Fibroblast of lung (primary cell): Measurements from ENCODE around the gene PRKAG3.

ENCODE experiments used
- CTCF ChIP-seq, 2 donors: IDR thresholded peaks in 1 of 2; conservative IDR thresholded peaks in 1 of 2; 1 replicate in 1 of 2; 2 replicates in 1 of 2; pipeline ENCODE4 v1.5.1; 2011 to 2012; ENCODE audit warnings: low read length in 2 of 2, control low read depth in 1 of 2, inconsistent platforms in 1 of 2, low read depth in 1 of 2, mild to moderate bottlenecking in 1 of 2
- EZH2 ChIP-seq: IDR thresholded peaks from 2 replicates; pipeline ENCODE4 v1.5.1; 2012; ENCODE audit warnings: low read length, control low read depth, mild to moderate bottlenecking; ENCODE audit errors: missing control alignments

- no peak for TF ChIP-seq CTCF (conservative IDR thresholded peaks at IDR 0.05 in 1 of 2, IDR thresholded peaks at IDR 0.05 in 1 of 2; ENCODE audit: low read depth in 1 of 2, low read length in 2 of 2)
- TF ChIP-seq EZH2 = no peak
Measured at GRCh38 chr2:218839888-218840287, 8.3 kb upstream of the PRKAG3 start.
